GM12891 (cell line): ENCODE measurements around the gene THBS1.

Source experiments
- DNase-seq: peaks from one replicate; pipeline ENCODE4 v3.0.0; 2011; ENCODE audit warnings: low spot score; ENCODE audit not compliant: insufficient read length
- FAIRE-seq: peaks from 2 replicates; lab custom pipeline; 2011; peaks lifted over from hg19 to GRCh38; lab: Jason Lieb, UNC
- PAX5 ChIP-seq: IDR thresholded peaks from 2 replicates; pipeline ENCODE4 v1.6.1; 2011; ENCODE audit warnings: low read length, moderate library complexity, mild to moderate bottlenecking; ENCODE audit not compliant: insufficient read depth, severe bottlenecking
- POLR2A ChIP-seq: IDR thresholded peaks from 2 replicates; pipeline ENCODE4 v1.6.1; 2011; ENCODE audit warnings: low read depth, low read length, control low read depth
- POLR2AphosphoS5 ChIP-seq: IDR thresholded peaks from 2 replicates; pipeline ENCODE4 v1.6.1; 2011; ENCODE audit warnings: low read depth, low read length, control low read depth
- POU2F2 ChIP-seq: IDR thresholded peaks from 2 replicates; pipeline ENCODE4 v1.6.1; 2011; ENCODE audit warnings: low read depth, mild to moderate bottlenecking, control low read depth, low read length, moderate library complexity
- SPI1 ChIP-seq: IDR thresholded peaks from 2 replicates; pipeline ENCODE4 v1.6.1; 2011; ENCODE audit warnings: low read depth, low read length, control low read depth
- TAF1 ChIP-seq: IDR thresholded peaks from 2 replicates; pipeline ENCODE4 v1.6.1; 2011; ENCODE audit warnings: low read depth, low read length, control low read depth

THBS1 gene

DNA sequence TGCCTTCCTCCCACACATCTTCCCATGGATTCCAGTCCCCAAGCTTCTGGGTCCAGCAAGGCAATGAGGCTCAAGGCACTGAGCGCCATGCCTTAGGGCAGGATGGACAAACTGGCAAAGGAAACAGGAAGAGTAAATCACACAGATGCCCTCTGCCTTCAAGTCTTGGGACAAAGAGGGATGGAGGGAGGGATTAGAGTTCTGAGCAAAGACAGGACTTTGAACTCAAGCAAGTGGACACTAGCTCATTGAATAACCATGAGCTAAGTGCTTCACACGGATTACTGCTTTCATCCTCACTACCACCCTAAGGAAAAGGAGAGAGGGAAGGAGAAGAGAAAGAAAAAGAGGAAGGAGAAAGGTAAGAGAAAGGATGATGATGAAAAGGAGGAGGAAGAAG lies 7.6 kb upstream of the THBS1 start:
- FAIRE-seq (no peak), DNase-seq (no peak)
- no peak for TF ChIP-seq POLR2A
- no peak for TF ChIP-seq TAF1

DNA sequence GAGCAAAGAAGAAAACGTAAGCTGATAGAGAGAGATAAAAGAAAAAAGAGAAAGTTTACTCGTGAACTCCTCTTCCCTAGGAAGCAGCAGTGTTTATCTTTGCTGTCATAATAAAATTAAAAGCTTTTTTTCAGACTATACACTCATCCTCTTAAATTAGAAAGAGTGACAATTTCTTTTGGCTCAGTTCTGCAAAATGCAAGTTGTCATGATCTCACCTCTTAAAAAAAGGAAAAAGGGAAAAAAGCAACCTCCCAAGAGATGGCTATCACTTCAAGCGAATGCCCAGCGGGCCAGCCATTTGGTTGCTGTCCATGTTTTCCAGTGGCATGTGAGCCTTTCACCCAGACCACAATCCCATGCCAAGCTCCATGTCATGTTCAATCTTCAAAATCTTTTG lies 7.0 kb upstream of the THBS1 start:
- FAIRE-seq (no peak), DNase-seq (no peak)
- no peak for TF ChIP-seq POU2F2
- no peak for TF ChIP-seq POLR2AphosphoS5
- no peak for TF ChIP-seq TAF1
- TF ChIP-seq SPI1 = no peak
- no peak for TF ChIP-seq PAX5
- TF ChIP-seq POLR2A = no peak

DNA sequence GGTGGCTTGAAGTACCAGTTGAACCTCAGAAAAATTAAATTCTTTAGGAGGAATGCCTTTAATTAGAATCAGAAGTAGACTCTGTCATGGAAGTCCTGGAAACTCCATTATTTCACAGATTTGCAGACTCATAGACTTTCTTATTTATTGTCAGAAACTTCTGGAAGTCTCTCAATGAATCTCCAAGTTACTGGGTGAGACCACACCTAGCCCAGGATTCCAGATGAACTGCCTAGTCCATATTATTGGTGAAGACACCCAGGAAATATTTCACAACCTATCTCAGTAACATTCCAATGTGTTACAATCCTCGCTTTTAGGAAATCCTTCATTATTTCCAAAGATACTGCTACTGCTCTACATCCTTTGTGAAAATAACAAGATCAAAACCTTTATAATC lies 6.5 kb upstream of the THBS1 start:
- no peak for TF ChIP-seq POU2F2
- no peak for TF ChIP-seq POLR2AphosphoS5
- TF ChIP-seq POLR2A = no peak
- TF ChIP-seq SPI1 = no peak
- no peak for TF ChIP-seq TAF1
- TF ChIP-seq PAX5 = no peak
- FAIRE-seq (no peak), DNase-seq (no peak)

DNA sequence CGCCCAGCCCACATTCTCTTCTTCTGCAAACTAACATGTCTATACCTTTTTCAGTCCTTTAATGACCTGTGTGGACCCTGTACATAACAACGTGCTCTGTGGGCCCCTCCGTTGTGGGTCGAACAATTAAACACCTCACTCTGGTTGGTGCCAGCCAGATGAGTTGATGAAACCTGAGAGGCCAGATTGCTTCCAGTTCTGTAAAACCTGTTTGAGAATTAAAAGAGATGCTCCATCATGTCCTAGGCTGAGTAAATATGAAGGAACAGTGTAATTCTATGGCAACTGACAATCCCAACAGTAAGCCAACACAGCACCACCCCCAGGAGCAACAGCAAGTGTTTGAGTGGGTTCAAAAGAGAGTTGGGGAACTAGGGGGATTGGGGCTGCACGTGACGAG lies 5.7 kb upstream of the THBS1 start:
- TF ChIP-seq PAX5 (no peak), TAF1 (no peak), POLR2AphosphoS5 (no peak), POLR2A (no peak), SPI1 (no peak)
- DNase-seq (no peak), FAIRE-seq (no peak)

DNA sequence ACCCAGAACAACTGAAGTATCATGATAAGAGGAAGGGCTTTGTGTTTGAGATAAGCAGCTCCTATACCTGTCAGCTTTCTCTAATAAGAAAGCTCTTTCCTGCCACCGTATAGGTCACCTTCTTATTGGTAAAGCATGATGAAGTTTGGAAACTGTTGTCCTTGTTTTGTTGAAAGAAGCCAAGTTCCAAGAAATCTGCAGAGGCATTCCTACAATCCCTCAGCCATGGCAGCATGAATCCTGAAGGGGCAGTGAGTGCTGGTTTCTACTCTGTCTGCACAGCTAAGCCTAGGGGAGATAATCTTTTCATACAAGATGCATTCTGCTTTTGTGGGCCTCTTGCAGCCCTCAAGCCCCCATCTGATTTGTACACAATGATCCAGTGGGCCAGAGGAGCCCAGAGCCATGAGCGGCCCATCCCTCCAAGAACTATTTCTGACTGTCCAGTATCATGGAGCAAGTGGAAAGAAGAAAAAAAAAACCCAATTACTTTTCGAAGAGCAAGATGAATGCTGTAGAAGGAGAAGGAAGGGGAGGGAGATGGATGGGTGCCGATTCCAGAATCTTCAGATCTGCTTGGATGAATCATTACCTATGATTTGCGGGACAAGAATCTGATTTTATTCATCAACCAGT lies 1.9 kb upstream of the THBS1 start:
- TF ChIP-seq PAX5 = no peak
- TF ChIP-seq SPI1 = no peak
- no peak for TF ChIP-seq POLR2AphosphoS5
- no peak for TF ChIP-seq TAF1
- TF ChIP-seq POU2F2 = no peak
- no peak for DNase-seq
- no peak for FAIRE-seq

DNA sequence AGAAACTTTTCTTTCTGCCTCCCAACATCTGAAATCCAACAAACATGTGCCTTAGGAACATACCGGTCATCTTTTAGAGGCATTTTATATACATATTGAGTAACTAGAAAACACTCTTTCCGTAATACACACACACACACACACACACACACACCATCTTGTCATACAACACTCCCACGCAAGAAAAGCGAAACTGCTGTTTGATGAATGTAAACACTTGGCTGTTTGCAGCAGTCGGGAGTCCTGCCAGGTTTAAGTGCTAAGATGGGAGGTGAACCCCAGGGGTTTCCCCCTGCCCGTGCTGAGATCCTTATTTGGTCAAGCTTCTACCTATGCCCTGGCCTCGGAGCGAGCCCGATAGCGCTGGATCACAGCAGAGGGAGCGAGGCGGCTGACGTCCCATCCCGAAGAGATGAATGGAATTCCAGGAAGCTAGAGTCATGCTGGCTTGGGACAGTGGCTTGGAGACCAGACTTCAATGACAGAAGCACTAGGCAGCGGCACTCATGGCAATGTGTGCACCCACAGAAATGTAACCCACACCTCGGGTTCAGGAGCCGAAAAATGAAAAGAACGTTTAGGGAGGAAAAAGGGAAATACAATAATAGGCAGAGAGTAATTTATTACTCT lies 1.3 kb upstream of the THBS1 start:
- FAIRE-seq (no peak), DNase-seq (no peak)
- TF ChIP-seq POU2F2 (no peak), POLR2AphosphoS5 (no peak), TAF1 (no peak), SPI1 (no peak), POLR2A (no peak), PAX5 (no peak)

DNA sequence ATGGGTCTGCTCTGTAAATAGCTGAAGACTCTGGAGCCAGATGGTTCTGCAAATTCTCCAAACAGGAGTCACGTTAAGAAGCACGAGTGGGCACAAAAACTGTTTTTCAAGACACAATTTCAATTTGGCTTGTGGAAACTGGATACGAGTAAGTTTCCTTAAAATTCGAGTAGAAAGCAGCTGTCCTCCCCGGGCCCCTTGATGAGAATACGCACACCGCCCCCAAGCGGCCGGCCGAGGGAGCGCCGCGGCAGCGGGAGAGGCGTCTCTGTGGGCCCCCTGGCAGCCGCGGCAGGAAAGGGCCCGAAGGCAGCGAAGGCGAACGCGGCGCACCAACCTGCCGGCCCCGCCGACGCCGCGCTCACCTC lies 778 bp upstream of the THBS1 start:
- TF ChIP-seq PAX5 (peak; percentile 67), POLR2A (no peak)
- DNase-seq (peak; percentile 86), FAIRE-seq (no peak)

DNA sequence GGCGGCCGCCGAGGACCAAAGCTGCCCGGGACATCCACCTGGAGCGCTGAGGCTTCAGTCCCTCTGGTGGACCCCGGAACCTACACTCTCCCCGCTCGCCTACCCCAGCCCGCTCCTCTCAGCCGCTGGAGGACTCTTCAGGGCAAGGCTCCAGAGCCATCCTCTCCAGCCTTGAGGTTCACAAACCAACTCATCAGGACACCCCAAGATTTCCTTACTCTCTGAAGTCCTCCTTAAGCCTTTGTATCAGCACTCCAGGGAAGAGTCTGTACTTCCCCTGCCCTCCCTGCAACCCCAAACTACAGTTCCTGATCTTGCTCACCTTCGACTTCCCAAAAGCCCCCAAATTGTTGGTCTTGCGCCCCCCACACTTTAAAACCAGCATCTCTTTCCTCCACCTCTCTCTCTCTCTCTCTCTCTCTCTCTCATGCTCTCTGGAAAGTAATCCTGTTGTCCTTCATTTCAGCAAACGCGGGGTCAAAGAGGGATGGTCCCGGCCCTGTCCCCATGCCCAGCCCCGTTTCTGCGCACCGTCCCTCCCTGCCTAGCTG lies 438 bp downstream of the THBS1 start:
- DNase-seq = no peak
- FAIRE-seq = no peak
- TF ChIP-seq PAX5 (no peak), TAF1 (no peak), POLR2AphosphoS5 (no peak), POU2F2 (no peak), POLR2A (no peak), SPI1 (no peak)

DNA sequence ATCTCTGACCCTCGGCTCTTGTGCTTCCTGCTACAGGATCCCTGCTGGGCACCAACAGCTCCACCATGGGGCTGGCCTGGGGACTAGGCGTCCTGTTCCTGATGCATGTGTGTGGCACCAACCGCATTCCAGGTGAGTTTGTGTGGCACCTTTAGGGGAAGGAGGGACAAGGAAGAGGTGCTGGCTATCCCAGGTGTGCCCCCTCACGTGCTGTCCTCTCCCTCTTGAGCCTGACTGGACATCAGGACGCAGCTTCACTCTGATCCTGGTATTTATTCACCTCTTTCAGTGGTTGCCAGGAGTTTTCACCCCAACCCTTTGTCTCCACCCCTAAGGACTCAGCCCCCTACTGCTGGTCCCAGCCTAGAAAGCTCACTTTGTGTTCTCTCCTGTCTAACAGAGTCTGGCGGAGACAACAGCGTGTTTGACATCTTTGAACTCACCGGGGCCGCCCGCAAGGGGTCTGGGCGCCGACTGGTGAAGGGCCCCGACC lies 960 bp downstream of the THBS1 start:
- no peak for DNase-seq
- no peak for FAIRE-seq
- no peak for TF ChIP-seq POLR2A
- no peak for TF ChIP-seq TAF1
- TF ChIP-seq PAX5 = no peak
- no peak for TF ChIP-seq POLR2AphosphoS5
- no peak for TF ChIP-seq SPI1

DNA sequence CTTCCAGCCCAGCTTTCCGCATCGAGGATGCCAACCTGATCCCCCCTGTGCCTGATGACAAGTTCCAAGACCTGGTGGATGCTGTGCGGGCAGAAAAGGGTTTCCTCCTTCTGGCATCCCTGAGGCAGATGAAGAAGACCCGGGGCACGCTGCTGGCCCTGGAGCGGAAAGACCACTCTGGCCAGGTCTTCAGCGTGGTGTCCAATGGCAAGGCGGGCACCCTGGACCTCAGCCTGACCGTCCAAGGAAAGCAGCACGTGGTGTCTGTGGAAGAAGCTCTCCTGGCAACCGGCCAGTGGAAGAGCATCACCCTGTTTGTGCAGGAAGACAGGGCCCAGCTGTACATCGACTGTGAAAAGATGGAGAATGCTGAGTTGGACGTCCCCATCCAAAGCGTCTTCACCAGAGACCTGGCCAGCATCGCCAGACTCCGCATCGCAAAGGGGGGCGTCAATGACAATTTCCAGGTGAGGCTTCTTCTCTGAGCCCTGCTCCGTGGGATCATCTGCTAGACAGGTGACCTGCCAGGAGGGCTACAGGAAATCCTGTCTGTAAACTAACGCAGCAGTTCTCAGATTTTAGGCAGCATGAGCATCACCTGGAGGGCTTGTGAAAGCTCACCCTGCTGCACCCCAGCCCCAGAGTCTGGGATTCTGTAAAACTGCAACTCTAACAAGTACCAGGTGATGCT lies 1.6 kb downstream of the THBS1 start:
- no peak for TF ChIP-seq SPI1
- no peak for TF ChIP-seq POU2F2
- TF ChIP-seq PAX5 = no peak
- TF ChIP-seq TAF1 = no peak
- TF ChIP-seq POLR2A = no peak
- TF ChIP-seq POLR2AphosphoS5 = no peak
- FAIRE-seq (no peak), DNase-seq (no peak)
